Measurements from ENCODE around the gene ESRRA.

DNA sequence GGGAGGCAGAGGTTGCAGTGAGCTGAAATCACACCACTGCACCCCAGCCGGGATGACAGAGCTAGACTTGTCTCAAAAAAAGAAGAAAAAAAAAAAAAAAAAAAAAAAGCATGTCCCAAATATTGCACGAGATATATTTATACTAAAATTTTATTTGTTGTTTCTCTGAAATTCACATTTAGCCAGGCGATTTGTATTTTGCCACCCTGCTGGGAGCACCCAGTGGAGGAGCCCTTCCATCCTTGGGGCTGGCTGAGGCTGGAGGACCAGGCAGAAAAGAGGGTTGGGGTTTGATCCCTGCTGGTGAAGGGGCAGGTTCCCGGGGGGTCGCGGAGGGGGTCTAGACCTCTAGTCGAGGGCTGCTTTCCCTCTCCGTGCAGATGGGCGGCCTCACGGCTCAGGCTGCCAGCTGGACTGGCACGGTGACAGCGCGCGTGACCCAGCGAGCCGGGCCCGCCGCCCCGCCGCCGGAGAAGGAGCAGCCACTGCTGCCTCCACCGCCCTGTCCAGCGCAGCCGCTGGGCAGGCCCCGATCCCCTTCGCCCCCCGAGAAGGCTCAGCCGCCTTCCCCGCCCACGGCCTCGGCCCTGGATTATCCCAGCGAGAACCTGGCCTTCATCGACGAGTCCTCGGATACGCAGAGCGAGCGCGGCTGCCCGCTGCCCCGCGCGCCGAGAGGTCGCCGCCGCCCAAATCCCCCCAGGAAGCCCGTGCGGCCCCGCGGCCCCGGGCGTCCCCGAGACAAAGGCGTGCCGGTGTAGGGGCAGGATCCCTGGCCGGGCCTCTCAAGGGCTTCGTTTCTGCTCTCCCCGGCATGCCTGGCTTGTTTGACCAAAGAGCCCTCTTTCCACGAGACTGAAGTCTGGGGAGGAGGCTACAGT is 6.1 kb upstream of the ESRRA start:
- TF ChIP-seq CTCF (IDR thresholded peaks at IDR 0.05), result no peak
- no peak for TF ChIP-seq POLR2A (IDR thresholded peaks at IDR 0.05)
